Fibroblast of skin of left biceps (primary cell): ENCODE measurements around the gene OR4E2.
"Not testable (repeated sequence)": the region's sequence is repeated elsewhere in the genome, so short reads cannot be mapped to it uniquely, and the experiment has no call there.

Source experiments
- DNase-seq, 2 experiments: peaks; one replicate each; pipeline ENCODE4 v3.0.0-alpha.2; 2013; ENCODE audit warnings: low read depth in 2 of 2

Gene OR4E2

DNA sequence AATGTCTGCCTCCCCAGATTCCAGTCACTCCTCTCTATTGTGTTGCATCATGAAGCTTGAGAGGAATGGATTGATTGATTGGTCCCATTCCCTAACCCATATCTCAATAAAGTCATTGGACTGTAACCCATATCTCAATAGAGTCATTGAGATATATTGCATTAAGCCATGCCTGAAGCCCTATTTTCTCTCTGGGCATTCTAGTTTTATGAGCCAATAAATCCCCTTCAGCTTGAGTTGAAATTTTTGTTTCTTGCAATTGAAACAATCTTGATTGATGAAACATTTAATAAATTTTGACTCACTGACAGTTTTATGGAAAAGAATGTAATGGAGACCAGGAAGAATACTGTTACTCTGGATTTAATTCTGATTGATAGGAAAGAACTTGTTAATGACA, 40.8 kb downstream of the OR4E2 start:
- DNase-seq = no peak

DNA sequence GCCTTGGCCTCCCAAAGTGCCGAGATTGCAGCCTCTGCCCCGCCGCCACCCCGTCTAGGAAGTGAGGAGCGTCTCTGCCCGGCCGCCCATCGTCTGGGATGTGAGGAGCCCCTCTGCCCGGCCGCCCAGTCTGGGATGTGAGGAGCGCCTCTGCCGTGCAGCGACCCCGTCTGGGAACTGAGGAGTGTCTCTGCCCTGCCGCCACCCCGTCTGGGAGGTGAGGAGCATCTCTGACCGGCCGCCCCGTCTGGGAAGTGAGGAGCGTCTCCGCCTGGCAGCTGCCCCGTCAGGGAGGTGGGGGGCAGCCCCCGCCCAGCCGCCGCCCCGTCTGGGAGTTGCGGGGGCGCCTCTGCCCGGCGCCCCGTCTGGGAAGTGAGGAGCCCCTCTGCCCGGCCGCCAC, 44.0 kb downstream of the OR4E2 start:
- DNase-seq = not testable (repeated sequence)

DNA sequence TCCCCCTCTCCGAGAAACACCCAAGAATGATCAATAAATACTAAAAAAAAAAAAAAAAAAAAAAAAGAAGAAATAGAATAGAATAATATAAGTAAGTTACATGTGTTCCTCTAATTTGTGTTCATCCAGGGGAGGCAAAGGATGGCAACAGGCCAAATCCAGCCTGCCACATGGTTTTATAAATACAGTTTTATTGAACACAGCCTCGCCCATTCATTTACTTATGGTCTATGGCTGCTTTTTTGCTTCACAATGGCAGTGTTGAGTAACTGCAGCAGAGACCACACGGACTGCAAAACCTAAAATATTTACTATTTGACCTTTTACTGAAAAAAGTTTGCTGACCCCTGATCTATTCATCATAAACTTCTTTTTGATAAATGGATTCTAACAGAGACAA, 44.9 kb downstream of the OR4E2 start:
- DNase-seq = not testable (repeated sequence)

DNA sequence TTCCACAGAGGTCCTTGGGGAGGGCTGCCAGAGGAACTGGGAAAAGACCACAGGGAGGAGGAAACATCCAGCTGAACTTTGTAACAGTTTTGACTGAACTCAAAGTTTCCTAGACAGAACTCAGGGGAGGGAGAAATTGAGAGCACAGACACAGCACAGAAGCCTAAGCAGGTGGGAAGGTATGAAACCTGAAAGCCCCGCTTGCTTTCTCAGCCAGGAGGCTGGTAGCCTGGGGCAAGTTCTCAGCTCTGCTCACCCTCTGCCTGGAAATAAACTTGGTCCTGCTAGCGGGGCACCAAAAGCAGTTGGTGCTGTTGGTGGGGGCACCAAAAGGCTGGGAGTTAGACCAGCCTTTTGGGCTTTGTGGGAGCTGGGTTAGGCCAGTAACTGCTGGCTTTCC, 45.9 kb downstream of the OR4E2 start:
- DNase-seq = no peak

DNA sequence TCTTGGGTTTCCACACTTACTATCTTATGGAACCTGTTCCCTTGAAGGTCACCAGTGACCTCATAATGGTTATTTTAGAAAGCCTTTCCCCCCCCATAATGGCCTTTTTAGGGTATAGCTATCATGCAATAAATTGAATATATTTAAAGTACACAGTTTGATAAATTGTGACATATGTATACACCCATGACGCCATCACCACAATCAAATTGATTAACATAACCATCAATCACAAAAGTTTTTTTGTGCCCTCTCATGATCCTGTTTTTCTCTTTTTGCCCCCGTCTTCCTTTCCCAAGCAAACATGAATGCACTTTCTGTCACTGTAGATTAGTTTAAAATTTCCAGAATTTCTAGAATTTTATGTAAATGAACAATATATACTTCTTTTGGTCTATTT, 48.7 kb downstream of the OR4E2 start:
- DNase-seq = no peak

DNA sequence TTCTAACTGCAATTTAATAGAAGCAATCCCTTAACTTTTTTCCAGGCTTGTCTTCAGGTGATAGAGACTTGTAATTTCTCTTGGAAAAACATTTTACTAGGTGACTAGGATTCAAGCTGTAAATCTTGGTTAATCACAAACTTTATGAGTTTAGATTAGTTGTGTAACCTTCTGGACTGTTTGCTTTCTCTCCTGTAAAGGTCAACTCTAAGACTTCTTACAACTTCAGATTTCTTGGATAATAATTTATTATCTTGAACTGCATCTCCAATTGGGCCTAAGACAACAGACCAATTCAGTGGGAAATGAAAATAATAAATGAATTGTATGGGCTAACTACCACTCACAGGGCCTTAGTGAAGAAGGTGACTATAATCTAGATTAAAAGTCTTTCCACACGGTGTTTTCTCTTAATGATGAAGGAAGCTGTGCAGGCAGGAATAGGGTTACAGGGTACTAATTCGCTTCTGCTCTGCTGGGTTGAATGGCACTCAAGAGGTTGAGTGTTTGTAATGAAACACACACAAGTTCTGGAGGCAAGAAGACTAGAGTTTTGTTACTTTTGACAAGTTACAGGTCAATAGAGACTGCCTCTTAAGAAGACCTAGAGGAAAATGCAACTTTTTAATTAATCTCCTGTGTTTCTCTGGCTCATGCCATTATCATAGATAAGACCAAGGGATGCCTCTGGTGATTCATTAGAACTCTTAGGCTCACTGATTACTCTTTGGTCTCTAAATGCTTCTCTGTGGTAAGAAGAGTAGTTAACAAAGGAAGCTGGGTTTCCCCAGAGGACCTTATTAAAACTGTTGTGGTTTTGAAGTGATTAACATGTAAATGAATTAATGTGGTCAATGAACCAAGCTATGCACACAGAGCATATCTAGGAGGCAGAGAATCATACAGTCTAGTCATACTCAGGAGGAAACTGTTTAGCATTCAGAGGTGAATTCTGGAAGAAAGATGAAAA, 50.0 kb downstream of the OR4E2 start:
- no peak for DNase-seq

DNA sequence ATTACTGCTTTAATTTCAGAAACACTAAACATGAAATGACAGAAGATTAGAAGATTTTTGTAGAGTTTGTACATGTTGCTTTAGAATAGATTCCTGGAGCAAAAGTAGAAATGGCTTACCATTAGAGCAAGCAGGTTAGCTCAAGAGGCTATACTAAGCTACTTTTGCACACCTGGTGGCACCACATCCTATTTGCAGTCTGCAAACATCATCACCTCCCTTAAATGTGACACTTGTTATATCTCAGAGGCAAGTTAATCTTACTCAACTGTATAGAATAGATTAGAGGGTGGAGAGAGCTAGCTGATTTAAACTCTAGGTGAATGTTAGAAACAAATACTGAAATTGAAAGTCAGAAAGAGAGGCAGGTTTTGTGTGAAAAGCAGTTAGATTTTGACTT, 50.7 kb downstream of the OR4E2 start:
- DNase-seq = no peak

DNA sequence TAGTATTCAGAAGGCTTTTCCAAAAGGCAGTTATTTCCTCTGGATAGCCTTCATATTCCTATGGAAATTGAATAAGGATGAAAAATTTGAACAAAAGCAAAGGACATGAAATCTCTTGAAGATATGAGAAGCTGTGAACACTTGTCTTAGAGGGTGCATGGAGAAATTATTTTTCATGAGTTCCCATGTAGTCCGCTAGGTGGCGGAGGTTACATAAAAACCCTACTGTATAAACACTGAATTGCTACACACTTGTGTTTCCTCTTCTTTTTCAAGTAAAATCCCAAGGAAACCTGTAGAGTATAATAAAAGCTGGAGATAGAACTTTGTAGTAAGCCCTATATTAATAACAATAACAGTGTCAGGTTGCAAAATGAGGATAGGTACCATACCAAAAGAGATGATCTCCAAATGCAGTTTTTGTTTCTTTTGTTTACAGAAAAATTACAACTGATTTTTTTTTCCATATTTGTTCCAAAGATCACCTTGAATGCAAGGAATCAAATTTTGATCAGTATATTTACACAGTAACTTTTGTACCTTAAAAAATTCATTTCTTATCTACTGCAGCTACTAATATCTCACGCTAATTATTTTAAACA, 57.8 kb downstream of the OR4E2 start:
- DNase-seq = peak in 1 of 2 experiments; percentile 1

DNA sequence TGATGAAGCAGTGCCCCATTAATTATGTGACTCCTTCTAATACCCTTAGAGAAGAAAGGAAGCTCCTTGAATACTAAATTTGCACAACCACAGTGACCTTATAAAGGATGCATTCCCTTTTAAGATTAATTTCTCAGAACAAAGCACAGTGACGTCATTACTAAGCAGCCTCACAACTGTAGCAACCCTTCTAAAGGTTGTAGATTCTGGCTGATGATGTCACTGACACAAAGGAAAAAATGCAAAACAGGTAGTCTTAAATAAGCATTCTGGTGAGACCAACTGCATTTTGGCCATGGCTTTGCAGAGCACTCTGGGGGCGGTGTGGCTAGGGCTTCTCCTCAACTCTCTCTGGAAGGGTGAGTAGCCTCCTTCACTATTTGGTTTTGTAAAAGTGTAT, 58.4 kb downstream of the OR4E2 start:
- DNase-seq = no peak

DNA sequence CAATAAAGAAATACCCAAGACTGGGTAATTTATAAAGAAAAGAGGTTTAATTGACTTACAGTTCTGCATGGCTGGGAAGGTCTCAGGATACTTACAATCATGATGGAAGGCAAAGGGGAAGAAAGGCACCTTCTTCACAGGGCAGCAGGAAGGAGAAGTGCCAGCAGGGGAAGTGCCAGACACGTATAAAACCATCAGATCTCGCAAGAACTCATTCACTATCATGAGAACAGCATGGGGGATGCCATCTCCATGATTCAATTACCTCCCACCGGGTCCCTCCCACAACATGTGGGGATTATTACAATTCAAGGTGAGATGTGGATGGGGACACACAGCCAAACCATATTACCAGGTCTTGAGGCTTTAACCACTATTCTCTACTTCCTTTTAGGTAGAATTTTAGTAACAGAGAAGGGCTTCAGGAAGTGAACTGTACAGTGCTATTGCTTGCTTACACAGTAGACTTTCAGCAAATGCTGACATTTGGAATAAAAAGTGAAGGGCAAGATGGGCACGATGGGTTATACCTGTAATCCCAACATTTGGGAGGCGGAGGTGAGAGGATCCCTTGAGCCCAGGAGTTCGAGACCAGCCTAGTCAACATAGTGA, 60.8 kb downstream of the OR4E2 start:
- no peak for DNase-seq
